GM12873 (cell line): ENCODE measurements around the gene LAMTOR5.

Source experiments
- TF ChIP-seq, protein P1 (sequence below): IDR thresholded peaks from 2 replicates; pipeline ENCODE4 v1.5.1; 2012; ENCODE audit warnings: low read depth, mild to moderate bottlenecking, moderate library complexity, low read length, control low read depth; ENCODE audit not compliant: insufficient read depth; ENCODE audit errors: missing control alignments

Gene LAMTOR5

DNA sequence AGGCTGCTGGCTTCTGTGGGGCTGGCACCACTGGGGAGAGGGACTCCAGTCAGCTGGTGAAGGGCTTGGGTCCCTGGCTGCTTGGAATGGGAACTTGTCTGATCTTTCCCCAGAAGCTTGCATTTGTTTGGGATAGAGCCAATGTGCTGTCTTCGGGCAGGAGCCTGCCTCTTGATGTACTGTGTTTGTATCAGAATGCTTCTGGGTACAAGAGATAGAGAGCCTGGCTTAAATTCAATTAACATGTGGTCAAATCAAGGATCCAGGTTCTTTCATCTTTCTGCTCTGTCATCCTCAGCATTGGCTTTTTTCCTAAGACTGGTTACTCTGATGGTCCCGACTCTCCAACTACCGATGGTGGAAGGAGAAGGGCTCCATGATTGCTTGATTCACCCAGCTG, 27.5 kb upstream of the LAMTOR5 start:
- TF ChIP-seq, protein P1, sequence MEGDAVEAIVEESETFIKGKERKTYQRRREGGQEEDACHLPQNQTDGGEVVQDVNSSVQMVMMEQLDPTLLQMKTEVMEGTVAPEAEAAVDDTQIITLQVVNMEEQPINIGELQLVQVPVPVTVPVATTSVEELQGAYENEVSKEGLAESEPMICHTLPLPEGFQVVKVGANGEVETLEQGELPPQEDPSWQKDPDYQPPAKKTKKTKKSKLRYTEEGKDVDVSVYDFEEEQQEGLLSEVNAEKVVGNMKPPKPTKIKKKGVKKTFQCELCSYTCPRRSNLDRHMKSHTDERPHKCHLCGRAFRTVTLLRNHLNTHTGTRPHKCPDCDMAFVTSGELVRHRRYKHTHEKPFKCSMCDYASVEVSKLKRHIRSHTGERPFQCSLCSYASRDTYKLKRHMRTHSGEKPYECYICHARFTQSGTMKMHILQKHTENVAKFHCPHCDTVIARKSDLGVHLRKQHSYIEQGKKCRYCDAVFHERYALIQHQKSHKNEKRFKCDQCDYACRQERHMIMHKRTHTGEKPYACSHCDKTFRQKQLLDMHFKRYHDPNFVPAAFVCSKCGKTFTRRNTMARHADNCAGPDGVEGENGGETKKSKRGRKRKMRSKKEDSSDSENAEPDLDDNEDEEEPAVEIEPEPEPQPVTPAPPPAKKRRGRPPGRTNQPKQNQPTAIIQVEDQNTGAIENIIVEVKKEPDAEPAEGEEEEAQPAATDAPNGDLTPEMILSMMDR, result no peak

DNA sequence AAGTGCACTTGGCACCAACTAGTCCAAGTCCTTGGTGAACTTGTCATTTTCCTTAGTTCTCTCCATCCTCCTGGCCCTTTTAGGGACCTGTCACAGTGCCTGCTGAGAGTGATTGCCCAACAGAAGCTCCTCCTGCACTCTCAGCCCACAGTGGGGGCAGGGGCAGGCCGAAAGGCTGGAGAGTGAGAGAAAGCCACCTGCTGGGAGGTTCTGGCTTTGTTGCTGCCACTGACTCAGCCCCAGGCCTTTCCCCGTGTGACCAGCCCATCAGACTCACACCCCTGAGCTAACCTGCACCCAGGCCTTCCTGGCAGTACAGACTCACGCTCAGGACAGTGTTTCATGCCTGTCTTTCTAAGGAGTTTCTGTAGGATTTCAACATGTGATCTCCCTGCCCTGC, 26.3 kb upstream of the LAMTOR5 start:
- TF ChIP-seq, protein P1, result peak; percentile 24

DNA sequence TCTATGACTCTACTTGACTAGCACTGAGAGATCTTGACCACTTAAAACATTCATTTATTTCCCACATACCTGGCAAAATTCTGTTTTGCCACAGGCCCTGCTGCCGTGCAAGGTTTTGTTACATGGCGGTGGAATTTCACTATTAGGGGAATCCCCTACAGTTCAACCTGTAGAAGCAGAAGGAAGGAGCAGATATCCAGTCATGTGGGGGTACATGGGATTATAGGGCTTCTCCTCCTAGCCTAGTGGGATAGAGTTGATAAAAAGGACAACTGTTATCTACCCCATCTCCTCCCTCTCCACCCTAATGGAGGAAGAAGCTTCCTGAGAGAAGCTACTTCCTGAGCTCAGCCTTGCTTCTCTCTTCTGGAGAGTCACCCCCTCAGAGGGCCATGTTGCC, 25.7 kb upstream of the LAMTOR5 start:
- TF ChIP-seq, protein P1, result no peak

DNA sequence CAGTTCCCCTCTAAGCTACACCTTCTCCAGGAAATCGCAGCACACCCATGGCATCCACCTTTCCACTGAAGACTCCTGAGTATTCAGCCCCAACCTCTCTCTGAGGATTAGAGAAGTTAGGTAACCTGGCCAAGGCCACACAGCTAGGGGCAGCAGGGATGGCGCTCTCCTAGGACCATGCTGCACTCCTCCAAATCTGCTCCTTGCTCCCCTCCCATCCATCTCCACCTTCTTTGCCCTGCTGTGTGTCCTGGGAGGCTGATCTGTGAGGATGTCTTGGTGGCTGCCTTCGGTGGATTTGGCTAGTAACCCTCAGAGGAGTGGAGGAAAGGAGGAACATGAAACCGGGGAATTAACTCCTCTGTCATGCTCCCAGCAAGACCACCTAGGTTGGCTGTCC, 23.4 kb upstream of the LAMTOR5 start:
- TF ChIP-seq, protein P1, result no peak

DNA sequence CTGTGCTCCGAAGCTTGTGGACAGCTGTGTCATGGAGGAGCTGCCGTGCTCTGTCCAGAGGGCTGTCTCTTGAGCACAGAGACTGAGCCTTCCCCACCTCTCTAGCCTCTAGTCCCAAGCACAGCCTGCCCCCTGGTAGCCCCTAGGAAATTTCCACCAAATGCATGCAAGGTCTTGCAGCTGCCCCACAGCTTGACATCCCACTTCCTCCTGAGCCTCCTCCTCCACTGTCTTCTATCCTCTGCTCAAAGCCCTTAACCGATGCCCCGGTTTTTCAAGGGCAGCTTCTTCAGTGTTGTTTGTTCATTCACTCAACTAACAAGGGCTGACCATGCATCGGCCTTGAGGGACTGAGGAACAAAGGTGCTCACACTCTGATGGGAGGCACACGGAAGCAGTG, 22.9 kb upstream of the LAMTOR5 start:
- TF ChIP-seq, protein P1, result no peak

DNA sequence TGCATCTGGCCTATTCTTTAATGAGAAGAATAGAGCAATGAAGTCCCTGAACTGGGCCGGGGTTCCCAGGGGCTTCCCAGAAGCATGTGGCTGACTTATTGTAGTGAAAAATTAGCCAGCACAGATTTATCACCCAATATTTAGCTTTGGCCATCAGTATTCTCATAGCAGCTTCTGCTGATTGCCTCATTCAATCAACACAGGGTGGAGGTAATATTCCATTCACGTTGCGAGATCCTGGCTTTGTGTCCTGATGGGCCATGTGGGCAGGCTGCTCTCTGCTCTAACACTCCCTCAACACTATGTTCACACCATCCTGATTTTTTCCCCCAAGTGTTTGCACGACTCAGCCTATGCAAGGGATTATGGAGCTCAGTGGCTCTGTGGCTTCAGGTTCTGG, 21.5 kb upstream of the LAMTOR5 start:
- TF ChIP-seq, protein P1, result no peak

DNA sequence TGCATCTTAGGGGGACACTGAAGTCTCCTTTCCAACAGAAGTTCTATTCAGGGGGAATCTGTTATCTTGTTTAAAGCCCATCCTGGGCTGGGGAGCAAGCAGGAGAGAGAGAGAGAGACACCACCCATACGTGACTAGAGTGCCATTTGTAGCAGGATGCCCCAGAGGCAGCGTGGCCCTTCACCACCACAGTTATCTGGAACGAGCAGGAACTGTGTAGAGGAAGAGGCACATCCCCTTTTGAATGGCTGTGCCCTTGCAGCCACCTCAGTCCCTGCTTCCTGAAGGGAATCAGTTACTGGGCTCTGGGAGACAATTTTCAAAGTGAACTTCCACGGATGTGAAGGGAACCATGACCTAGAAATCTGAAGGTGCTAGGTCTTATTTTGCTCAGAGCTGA, 19.4 kb upstream of the LAMTOR5 start:
- TF ChIP-seq, protein P1, result no peak
